OCI-LY7 (cell line): Measurements from ENCODE around the gene TFPT.

Source experiments
- CTCF ChIP-seq: fragments of 200-600 bp; sonication (generic); conservative IDR thresholded peaks from 2 replicates; pipeline ENCODE4 v1.5.1; 2014; ENCODE audit warnings: mild to moderate bottlenecking, antibody characterized with exemption, low read length, moderate library complexity, mixed read lengths
- EZH2phosphoT487 ChIP-seq: fragments of 200-600 bp; sonication (generic); IDR thresholded peaks from 2 replicates; pipeline ENCODE4 v1.6.1; 2018; ENCODE audit warnings: low read depth, borderline replicate concordance, mild to moderate bottlenecking, mixed run types, antibody characterized with exemption, low read length, moderate library complexity, mixed read lengths

- TF ChIP-seq CTCF (no peak), EZH2phosphoT487 (no peak)
Measured at GRCh38 chr19:54136864-54137698, 21.6 kb upstream of the TFPT start.
